SH-SY5Y (cell line): ENCODE measurements around the gene FBXL17.

Experiments used
- GATA2 ChIP-seq: IDR thresholded peaks from 2 replicates; pipeline ENCODE4 v1.6.1; 2011; ENCODE audit warnings: mild to moderate bottlenecking, low read depth, low read length
- GATA3 ChIP-seq: IDR thresholded peaks from 2 replicates; pipeline ENCODE4 v1.6.1; 2011; ENCODE audit warnings: low read depth, mild to moderate bottlenecking, low read length, moderate library complexity

DNA sequence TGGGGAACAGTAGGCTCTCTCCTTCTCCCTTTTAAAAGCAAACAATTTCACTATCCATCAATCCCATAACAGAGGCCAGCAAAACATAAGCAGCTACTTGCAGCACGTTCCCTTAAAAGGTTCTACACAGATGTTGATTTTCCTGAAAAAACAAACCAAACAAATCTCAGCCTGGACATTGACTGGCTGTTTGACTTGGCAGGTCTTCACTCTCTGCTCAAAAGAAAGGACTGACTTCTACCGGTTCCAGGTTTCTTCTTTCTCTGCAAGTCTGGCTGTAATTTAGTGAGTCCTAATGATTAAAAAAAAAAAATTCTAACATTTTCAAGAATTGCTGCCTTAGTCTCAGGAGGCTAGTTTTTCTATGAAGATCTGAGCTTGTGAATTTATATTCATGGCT lies 508.0 kb downstream of the FBXL17 start:
- TF ChIP-seq GATA2 (no peak), GATA3 (no peak)
